HepG2 (cell line): ENCODE results near the gene CELA2B. TPM values are rescaled to one million over a fixed set of nuclear protein-coding genes. Genes with fewer than 3 reads are reported as not detected.

Experiments used
- ADNP ChIP-seq: sonication (generic); formaldehyde crosslinking; IDR thresholded peaks from 2 replicates; pipeline ENCODE4 v1.4.0; 2020; ENCODE audit warnings: missing genetic modification reagents
- AGO2 ChIP-seq: fragments of 200-400 bp; formaldehyde crosslinking; optimal IDR thresholded peaks from 2 replicates; pipeline ENCODE3; 2017; ENCODE audit warnings: mild to moderate bottlenecking, low read depth, low read length, moderate library complexity
- ARNT ChIP-seq: fragments of 450-650 bp; IDR thresholded peaks from 2 replicates; pipeline ENCODE4 v1.6.1; 2017
- CBX1 ChIP-seq: IDR thresholded peaks from one replicate; pipeline ENCODE4 v1.6.1; 2016; ENCODE audit warnings: antibody characterized with exemption, low read depth
- DNMT3B ChIP-seq: conservative IDR thresholded peaks from 2 replicates; pipeline ENCODE4 v1.6.1; 2016; ENCODE audit warnings: missing biosample characterization, control low read depth
- MAF1 ChIP-seq: sonication (generic); formaldehyde crosslinking; IDR thresholded peaks from 2 replicates; pipeline ENCODE4 v1.5.0; 2020; ENCODE audit warnings: missing genetic modification reagents, borderline replicate concordance
- NFYB ChIP-seq: sonication (generic); formaldehyde crosslinking; IDR thresholded peaks from 2 replicates; pipeline ENCODE4 v1.4.0; 2020; ENCODE audit warnings: missing genetic modification reagents
- PCBP1 ChIP-seq: fragments of 200-400 bp; formaldehyde crosslinking; IDR thresholded peaks from 2 replicates; pipeline ENCODE4 v1.6.1; 2017; ENCODE audit warnings: mild to moderate bottlenecking, low read depth, low read length, borderline replicate concordance
- RAD21 ChIP-seq: fragments of 450-650 bp; formaldehyde crosslinking; IDR thresholded peaks from 2 replicates; pipeline ENCODE4 v1.5.0; 2020; ENCODE audit warnings: mild to moderate bottlenecking
- THAP11 ChIP-seq: IDR thresholded peaks from 2 replicates; pipeline ENCODE4 v1.6.1; 2016; ENCODE audit warnings: missing biosample characterization, missing genetic modification reagents
- ZNF747 ChIP-seq: sonication (generic); formaldehyde crosslinking; IDR thresholded peaks from 2 replicates; pipeline ENCODE4 v1.8.1; 2023; ENCODE audit warnings: missing genetic modification reagents, mild to moderate bottlenecking, borderline replicate concordance
- ZNF816 ChIP-seq: sonication (generic); formaldehyde crosslinking; IDR thresholded peaks from 2 replicates; pipeline ENCODE4 v1.8.0; 2022; ENCODE audit warnings: missing genetic modification reagents, mild to moderate bottlenecking, borderline replicate concordance
- polyA plus RNA-seq, 8 experiments: library from polyadenylated mRNA; depleted of rRNA in 3 of 8; stranded (reverse) in 7 of 8; unstranded in 1 of 8; fragments of >200 nt; fragmentation: Illumina TruSeq in 4 of 8; extraction: Trizol in 4 of 8; gene quantifications; 2 replicates each; pipeline versions ENCODE4 v1.2.1 to v1.2.3, GENCODE V29; 2011 to 2016; ENCODE audit warnings: low read depth in 4 of 8, missing spikeins in 1 of 8, mixed read lengths in 1 of 8; ENCODE audit not compliant: insufficient read depth in 1 of 8
- total RNA-seq, 5 experiments: library from RNA; depleted of rRNA; stranded (reverse); fragments of >200 nt; fragmentation: Illumina TruSeq; extraction: Trizol; gene quantifications; 2 replicates each; pipeline ENCODE4 v1.2.3, GENCODE V29; 2016; ENCODE audit warnings: low read depth in 1 of 5
- TF ChIP-seq, protein P1 (sequence below): sonication (generic); formaldehyde crosslinking; IDR thresholded peaks from 2 replicates; pipeline ENCODE4 v1.4.0; 2020; ENCODE audit warnings: missing genetic modification reagents, borderline replicate concordance
- TF ChIP-seq, protein P2 (sequence below): sonication (generic); formaldehyde crosslinking; IDR thresholded peaks from 2 replicates; pipeline ENCODE4 v1.9.0; 2022; ENCODE audit warnings: low read depth, missing genetic modification reagents
- TF ChIP-seq, protein P3 (sequence below): conservative IDR thresholded peaks from 2 replicates; pipeline ENCODE4 v1.6.1; 2018; ENCODE audit warnings: missing genetic modification reagents
- TF ChIP-seq, protein P4 (sequence below): sonication (generic); formaldehyde crosslinking; IDR thresholded peaks from 2 replicates; pipeline ENCODE4 v1.4.0; 2020; ENCODE audit warnings: missing genetic modification reagents, borderline replicate concordance
- TF ChIP-seq, protein P5 (sequence below): sonication (generic); formaldehyde crosslinking; IDR thresholded peaks from 2 replicates; pipeline ENCODE4 v1.5.1; 2020; ENCODE audit warnings: missing genetic modification reagents, mild to moderate bottlenecking, borderline replicate concordance
- TF ChIP-seq, protein P6 (sequence below): sonication (generic); formaldehyde crosslinking; IDR thresholded peaks from 2 replicates; pipeline ENCODE4 v1.4.0; 2020; ENCODE audit warnings: missing genetic modification reagents

CELA2B gene
- total and polyA plus RNA-seq, 2 of the 13 experiments (the other 11 are each of a cell fraction or from before 2014, with no cell fraction given): not detected

DNA sequence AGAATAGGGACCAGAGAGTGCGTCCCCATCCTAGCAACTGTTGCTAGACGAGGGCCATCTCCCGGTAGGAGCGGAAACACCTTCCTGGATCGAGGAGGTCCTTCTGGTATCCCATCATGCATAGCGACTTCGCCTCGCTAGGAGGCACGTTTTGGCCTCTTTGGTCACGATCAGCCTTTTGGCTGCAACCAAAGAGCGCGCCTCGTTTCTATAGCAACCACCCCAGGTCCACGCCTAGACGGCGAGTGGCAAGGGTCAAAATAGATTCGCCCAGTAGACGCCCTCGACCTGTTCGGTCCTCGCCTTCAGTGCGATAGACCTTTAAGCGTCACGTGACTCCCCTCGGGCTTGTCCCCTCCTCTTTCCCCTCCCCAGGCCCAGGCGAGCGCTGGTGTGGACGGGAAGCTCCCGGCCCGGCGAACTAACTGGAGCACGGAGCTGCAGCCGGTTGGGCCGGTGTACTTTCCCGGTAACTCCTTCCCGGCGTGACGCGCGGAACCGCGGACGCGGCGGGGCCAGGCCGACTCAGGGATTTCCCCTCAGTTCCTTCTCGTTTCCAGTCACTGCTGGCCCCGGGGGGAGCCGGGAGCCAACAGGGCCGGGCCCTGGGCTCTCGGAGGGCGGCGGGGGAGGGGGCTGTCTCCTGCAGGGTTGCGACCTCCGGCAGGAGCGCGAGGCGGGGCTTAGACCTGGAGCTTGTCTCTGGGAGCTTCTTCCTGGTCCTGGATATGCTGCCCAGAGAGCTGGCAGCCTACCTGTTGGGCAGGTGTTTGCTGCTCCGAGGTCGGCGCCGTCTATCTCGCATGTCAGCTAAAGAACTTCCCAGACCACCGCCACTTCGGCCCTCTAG is 50.8 kb downstream of the CELA2B start, which contains the start of gene DNAJC16 (continued):
- TF ChIP-seq, protein P1, sequence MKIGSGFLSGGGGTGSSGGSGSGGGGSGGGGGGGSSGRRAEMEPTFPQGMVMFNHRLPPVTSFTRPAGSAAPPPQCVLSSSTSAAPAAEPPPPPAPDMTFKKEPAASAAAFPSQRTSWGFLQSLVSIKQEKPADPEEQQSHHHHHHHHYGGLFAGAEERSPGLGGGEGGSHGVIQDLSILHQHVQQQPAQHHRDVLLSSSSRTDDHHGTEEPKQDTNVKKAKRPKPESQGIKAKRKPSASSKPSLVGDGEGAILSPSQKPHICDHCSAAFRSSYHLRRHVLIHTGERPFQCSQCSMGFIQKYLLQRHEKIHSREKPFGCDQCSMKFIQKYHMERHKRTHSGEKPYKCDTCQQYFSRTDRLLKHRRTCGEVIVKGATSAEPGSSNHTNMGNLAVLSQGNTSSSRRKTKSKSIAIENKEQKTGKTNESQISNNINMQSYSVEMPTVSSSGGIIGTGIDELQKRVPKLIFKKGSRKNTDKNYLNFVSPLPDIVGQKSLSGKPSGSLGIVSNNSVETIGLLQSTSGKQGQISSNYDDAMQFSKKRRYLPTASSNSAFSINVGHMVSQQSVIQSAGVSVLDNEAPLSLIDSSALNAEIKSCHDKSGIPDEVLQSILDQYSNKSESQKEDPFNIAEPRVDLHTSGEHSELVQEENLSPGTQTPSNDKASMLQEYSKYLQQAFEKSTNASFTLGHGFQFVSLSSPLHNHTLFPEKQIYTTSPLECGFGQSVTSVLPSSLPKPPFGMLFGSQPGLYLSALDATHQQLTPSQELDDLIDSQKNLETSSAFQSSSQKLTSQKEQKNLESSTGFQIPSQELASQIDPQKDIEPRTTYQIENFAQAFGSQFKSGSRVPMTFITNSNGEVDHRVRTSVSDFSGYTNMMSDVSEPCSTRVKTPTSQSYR (CRISPR knock-in tag): peak; percentile 30; the same call in 1 of the 2 replicates
- TF ChIP-seq, protein P2, sequence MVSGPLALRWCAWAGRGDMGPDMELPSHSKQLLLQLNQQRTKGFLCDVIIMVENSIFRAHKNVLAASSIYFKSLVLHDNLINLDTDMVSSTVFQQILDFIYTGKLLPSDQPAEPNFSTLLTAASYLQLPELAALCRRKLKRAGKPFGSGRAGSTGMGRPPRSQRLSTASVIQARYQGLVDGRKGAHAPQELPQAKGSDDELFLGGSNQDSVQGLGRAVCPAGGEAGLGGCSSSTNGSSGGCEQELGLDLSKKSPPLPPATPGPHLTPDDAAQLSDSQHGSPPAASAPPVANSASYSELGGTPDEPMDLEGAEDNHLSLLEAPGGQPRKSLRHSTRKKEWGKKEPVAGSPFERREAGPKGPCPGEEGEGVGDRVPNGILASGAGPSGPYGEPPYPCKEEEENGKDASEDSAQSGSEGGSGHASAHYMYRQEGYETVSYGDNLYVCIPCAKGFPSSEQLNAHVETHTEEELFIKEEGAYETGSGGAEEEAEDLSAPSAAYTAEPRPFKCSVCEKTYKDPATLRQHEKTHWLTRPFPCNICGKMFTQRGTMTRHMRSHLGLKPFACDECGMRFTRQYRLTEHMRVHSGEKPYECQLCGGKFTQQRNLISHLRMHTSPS (CRISPR knock-in tag): no peak; the same call in 1 of the 2 replicates
- TF ChIP-seq ZNF816 (CRISPR knock-in tag) (0 out of 2 replicates have a peak, but pooled peaks have one; percentile 50), PCBP1 (peak; percentile 90; the same call in 1 of the 2 replicates), MAF1 (no peak), AGO2 (peak; percentile 74), CBX1 (peak; percentile 88), NFYB (no peak; the same call in 1 of the 2 replicates), DNMT3B (CRISPR knock-in tag) (no peak), THAP11 (CRISPR knock-in tag) (peak; percentile 95), ZNF747 (peak; percentile 71; the same call in 1 of the 2 replicates), ARNT (no peak), RAD21 (no peak; the same call in 1 of the 2 replicates), ADNP (no peak)
- TF ChIP-seq, protein P3, sequence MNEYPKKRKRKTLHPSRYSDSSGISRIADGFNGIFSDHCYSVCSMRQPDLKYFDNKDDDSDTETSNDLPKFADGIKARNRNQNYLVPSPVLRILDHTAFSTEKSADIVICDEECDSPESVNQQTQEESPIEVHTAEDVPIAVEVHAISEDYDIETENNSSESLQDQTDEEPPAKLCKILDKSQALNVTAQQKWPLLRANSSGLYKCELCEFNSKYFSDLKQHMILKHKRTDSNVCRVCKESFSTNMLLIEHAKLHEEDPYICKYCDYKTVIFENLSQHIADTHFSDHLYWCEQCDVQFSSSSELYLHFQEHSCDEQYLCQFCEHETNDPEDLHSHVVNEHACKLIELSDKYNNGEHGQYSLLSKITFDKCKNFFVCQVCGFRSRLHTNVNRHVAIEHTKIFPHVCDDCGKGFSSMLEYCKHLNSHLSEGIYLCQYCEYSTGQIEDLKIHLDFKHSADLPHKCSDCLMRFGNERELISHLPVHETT: peak; percentile 94
- TF ChIP-seq, protein P4, sequence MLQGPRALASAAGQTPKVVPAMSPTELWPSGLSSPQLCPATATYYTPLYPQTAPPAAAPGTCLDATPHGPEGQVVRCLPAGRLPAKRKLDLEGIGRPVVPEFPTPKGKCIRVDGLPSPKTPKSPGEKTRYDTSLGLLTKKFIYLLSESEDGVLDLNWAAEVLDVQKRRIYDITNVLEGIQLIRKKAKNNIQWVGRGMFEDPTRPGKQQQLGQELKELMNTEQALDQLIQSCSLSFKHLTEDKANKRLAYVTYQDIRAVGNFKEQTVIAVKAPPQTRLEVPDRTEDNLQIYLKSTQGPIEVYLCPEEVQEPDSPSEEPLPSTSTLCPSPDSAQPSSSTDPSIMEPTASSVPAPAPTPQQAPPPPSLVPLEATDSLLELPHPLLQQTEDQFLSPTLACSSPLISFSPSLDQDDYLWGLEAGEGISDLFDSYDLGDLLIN (CRISPR knock-in tag): no peak
- TF ChIP-seq, protein P5, sequence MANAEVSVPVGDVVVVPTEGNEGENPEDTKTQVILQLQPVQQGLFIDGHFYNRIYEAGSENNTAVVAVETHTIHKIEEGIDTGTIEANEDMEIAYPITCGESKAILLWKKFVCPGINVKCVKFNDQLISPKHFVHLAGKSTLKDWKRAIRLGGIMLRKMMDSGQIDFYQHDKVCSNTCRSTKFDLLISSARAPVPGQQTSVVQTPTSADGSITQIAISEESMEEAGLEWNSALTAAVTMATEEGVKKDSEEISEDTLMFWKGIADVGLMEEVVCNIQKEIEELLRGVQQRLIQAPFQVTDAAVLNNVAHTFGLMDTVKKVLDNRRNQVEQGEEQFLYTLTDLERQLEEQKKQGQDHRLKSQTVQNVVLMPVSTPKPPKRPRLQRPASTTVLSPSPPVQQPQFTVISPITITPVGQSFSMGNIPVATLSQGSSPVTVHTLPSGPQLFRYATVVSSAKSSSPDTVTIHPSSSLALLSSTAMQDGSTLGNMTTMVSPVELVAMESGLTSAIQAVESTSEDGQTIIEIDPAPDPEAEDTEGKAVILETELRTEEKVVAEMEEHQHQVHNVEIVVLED (CRISPR knock-in tag): peak; percentile 98
- TF ChIP-seq, protein P6, sequence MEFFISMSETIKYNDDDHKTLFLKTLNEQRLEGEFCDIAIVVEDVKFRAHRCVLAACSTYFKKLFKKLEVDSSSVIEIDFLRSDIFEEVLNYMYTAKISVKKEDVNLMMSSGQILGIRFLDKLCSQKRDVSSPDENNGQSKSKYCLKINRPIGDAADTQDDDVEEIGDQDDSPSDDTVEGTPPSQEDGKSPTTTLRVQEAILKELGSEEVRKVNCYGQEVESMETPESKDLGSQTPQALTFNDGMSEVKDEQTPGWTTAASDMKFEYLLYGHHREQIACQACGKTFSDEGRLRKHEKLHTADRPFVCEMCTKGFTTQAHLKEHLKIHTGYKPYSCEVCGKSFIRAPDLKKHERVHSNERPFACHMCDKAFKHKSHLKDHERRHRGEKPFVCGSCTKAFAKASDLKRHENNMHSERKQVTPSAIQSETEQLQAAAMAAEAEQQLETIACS (CRISPR knock-in tag): no peak
